Spleen (tissue), 11 donors: ENCODE data around the gene TRPV4. TPM values are rescaled to one million over a fixed set of nuclear protein-coding genes. Genes with fewer than 3 reads are reported as not detected.

Source experiments
- DNase-seq: peaks from one replicate; pipeline ENCODE4 v3.0.0-alpha.2; 2020
- H3K27ac ChIP-seq, 8 donors: fragments of 200-600 bp; sonication (generic) in 7 of 8; 1 replicate in 4 of 8; 2 replicates in 4 of 8; pipeline versions ENCODE4 v1.5.0 to v1.8.0; 2016 to 2021; ENCODE audit warnings: inconsistent platforms in 4 of 8, mild to moderate bottlenecking in 4 of 8, moderate library complexity in 1 of 8
- H3K27me3 ChIP-seq, 7 donors: fragments of 200-600 bp; sonication (generic) in 6 of 7; replicated peaks in 1 of 7; 1 replicate in 4 of 7; 2 replicates in 3 of 7; pipeline versions ENCODE4 v1.5.0 to v1.8.0; 2016 to 2021; ENCODE audit warnings: inconsistent platforms in 3 of 7, mild to moderate bottlenecking in 1 of 7
- H3K36me3 ChIP-seq, 6 donors: fragments of 200-600 bp; sonication (generic) in 5 of 6; 1 replicate in 4 of 6; 2 replicates in 2 of 6; pipeline versions ENCODE4 v1.5.0 to v1.8.0; 2016 to 2021; ENCODE audit warnings: inconsistent platforms in 2 of 6
- H3K4me1 ChIP-seq, 6 donors: fragments of 200-600 bp; sonication (generic) in 5 of 6; 1 replicate in 3 of 6; 2 replicates in 3 of 6; pipeline versions ENCODE4 v1.5.0 to v1.8.0; 2016 to 2021; ENCODE audit warnings: inconsistent platforms in 3 of 6
- H3K4me3 ChIP-seq, 8 donors: fragments of 200-600 bp; sonication (generic) in 7 of 8; 1 replicate in 4 of 8; 2 replicates in 4 of 8; pipeline versions ENCODE4 v1.5.0 to v1.8.0; 2016 to 2021; ENCODE audit warnings: inconsistent platforms in 4 of 8, mild to moderate bottlenecking in 4 of 8, moderate library complexity in 2 of 8
- H3K9me3 ChIP-seq, 8 donors: fragments of 200-600 bp; sonication (generic) in 7 of 8; 1 replicate in 4 of 8; 2 replicates in 4 of 8; pipeline versions ENCODE4 v1.5.0 to v1.8.0; 2016 to 2021; ENCODE audit warnings: inconsistent platforms in 4 of 8
- POLR2A ChIP-seq, 3 donors: fragments of 450-650 bp; IDR thresholded peaks; one replicate each; pipeline ENCODE4 v1.5.1; 2017; ENCODE audit warnings: antibody characterized with exemption in 3 of 3, mild to moderate bottlenecking in 1 of 3
- POLR2AphosphoS5 ChIP-seq, 3 donors: sonication (generic); formaldehyde crosslinking; IDR thresholded peaks; one replicate each; pipeline ENCODE4 v1.5.1; 2017; ENCODE audit warnings: antibody characterized with exemption in 3 of 3
- WGBS, 5 donors: extraction: QIAGEN DNeasy Blood & Tissue Kit in 3 of 5; methylation state at CpG; one replicate each; pipeline versions ENCODE4 v1.1.5 to v1.1.7; 2013 to 2018; 5-methylcytosine and 5-hydroxymethylcytosine counted together
- intact Hi-C: fragments of 100-400 bp; cut with DNase I; formaldehyde crosslinking; loops from one replicate; pipeline ENCODE4 v1.15.0; 2023; ENCODE audit warnings: low total_unique reads
- polyA plus RNA-seq, 3 donors: library from polyadenylated mRNA; stranded (reverse); fragments of 200-250 nt; gene quantifications; one replicate each; pipeline ENCODE4 v1.2.1, GENCODE V29; 2013
- total RNA-seq, 7 donors: library from RNA; depleted of rRNA in 3 of 7; stranded (reverse); fragments of >200 nt in 3 of 7; fragmentation: NEBNext Ultra II Directional in 4 of 7; extraction: Animal tissue kit (Norgen Biotek cat#: 25700) in 4 of 7; gene quantifications; one replicate each; pipeline versions ENCODE4 v1.1.0 to v1.2.1, GENCODE V29; 2016 to 2021
- TF ChIP-seq, protein P1 (sequence below), 11 experiments: fragments of 200-600 bp in 7 of 11; fragments of 450-650 bp in 4 of 11; sonication (generic) in 4 of 11; IDR thresholded peaks in 8 of 11; conservative IDR thresholded peaks in 3 of 11; 1 replicate in 7 of 11; 2 replicates in 4 of 11; pipeline versions ENCODE4 v1.4.0 to v1.8.0; 2016 to 2021; ENCODE audit warnings: antibody characterized with exemption in 11 of 11, inconsistent platforms in 4 of 11, mild to moderate bottlenecking in 1 of 11
- donor health status: healthy with polysubstance abuse.
- donor health status: DM: no; HTN: no; CAD: no; lungs with moderate emphysema.
- donor health status: DM: no; HTN: no; CAD: no.
- donor health status: Bipolar disorder and iron deficiency.
- donor health status: healthy.
- donor health status: DM: no; HTN: no; CAD: no.
- donor health status: DM: yes; HTN: yes; CAD: no.

TRPV4 gene
- total and polyA plus RNA-seq, 10 donors, result 0.49 to 8.0 (median 4.4) TPM

DNA sequence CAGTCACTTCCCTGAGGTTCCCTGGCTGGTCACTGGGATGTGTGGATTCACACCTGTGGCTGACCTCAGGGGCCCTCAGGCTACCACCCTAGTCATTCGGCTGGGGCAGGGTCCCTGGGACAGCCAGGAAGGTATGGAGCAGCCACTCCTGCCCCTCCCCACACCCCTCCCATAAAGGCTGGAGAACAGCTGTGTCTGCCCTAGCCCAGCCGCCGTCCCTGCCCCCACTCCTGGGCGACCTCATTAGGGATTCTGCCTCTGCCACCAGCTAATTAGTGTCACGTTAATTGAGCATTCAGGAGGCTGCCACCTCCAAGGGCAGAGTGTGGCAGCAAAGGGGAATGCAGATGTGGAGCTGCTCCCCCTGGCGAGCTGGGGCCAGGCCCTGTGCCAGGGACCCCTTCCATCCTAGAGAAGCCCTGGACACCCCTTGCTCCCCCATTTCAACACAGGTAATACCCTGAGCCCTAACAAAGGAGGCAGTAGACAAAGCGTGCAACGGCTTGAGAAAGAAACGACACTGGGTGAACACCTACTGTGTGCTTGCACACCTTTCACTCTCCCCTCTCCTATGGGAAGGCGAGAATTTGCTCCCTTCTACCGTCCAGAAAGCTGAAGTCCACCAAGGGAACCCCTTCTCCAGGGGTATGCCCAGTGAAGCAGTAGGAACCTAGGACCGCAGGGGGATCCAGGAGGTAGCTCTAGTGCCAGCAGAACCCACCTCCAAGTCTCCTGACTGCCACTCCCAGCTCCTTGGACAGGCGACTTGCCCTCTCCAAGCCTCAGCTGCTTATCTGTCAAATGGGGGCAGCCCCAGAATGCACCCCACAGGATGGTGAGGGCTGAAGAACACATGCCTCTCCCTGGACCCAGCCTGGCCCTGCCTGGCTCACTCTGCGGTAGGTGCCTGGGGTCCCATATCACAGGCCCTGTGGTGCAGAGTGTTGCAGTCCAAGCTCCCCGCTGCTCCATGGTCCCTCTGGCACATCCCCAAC, 74.5 kb downstream of the TRPV4 start:
- Histone ChIP-seq H3K27ac (no peak overlapping the region), H3K27me3 (no peaks in the 10 kb centered on the region), H3K36me3 (no peaks in the 10 kb centered on the region), H3K9me3 (peaks cover 4 to 35% (median 30%) of the 10 kb centered on the region in 8 donors), H3K4me3 (no peak overlapping the region), H3K4me1 (peaks cover 0 to 58% (median 27%) of the 10 kb centered on the region in 6 donors)
- 71 to 89% (median 82%) methylated on average over 11 to 15 of the region's 15 CpGs for WGBS, 5 donors
- TF ChIP-seq POLR2A (IDR thresholded peaks at IDR 0.05) (no peak), POLR2AphosphoS5 (IDR thresholded peaks at IDR 0.05) (no peak)
- TF ChIP-seq, protein P1, sequence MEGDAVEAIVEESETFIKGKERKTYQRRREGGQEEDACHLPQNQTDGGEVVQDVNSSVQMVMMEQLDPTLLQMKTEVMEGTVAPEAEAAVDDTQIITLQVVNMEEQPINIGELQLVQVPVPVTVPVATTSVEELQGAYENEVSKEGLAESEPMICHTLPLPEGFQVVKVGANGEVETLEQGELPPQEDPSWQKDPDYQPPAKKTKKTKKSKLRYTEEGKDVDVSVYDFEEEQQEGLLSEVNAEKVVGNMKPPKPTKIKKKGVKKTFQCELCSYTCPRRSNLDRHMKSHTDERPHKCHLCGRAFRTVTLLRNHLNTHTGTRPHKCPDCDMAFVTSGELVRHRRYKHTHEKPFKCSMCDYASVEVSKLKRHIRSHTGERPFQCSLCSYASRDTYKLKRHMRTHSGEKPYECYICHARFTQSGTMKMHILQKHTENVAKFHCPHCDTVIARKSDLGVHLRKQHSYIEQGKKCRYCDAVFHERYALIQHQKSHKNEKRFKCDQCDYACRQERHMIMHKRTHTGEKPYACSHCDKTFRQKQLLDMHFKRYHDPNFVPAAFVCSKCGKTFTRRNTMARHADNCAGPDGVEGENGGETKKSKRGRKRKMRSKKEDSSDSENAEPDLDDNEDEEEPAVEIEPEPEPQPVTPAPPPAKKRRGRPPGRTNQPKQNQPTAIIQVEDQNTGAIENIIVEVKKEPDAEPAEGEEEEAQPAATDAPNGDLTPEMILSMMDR (IDR thresholded peaks at IDR 0.05 in 8 of 11, conservative IDR thresholded peaks at IDR 0.05 in 3 of 11), result no peak
- DNase-seq, result no peak
- intact Hi-C loops, result no loop called here

DNA sequence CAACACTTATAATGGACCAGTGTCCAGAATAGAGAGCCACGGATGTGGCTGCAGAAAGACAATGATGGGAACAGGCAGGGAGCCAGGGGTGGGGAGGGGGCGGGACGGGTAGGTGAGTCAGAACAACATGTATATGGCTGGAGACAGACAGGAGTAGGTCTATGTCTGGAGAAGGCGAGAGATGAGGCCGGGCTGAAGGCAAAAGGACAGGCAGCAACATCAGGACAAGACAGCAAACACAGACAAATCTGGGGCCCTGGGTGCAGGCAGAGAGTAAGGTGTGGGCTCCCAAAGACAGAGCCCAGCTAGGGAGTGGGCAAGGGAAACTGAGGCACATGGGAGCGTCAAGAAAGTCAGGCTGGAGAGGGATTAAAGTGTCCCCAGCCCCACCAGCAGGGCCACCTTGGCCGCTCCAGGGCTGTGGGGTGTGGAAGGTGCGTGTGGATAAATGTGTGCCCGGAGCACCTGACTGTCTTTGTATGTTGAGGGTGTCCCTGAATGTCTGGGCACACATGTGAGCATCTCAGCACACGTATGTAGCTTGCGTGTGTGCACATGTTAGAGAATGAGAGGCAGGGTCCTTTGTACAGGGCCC, 75.4 kb downstream of the TRPV4 start:
- 85 to 94% (median 93%) methylated on average over 11 of the region's 11 CpGs for WGBS, 5 donors
- no peaks in the 10 kb centered on the region for H3K36me3 ChIP-seq
- DNase-seq, result no peak
- no peak overlapping the region for H3K4me3 ChIP-seq
- intact Hi-C loops, result no loop called here
- peaks cover 0 to 64% (median 25%) of the 10 kb centered on the region in 6 donors for H3K4me1 ChIP-seq
- no peaks in the 10 kb centered on the region for H3K27me3 ChIP-seq
- no peak overlapping the region for H3K27ac ChIP-seq
- no peak for TF ChIP-seq POLR2AphosphoS5 (IDR thresholded peaks at IDR 0.05)
- TF ChIP-seq, protein P1 (IDR thresholded peaks at IDR 0.05 in 8 of 11, conservative IDR thresholded peaks at IDR 0.05 in 3 of 11), result no peak
- TF ChIP-seq POLR2A (IDR thresholded peaks at IDR 0.05), result no peak
- peaks cover 4 to 26% (median 21%) of the 10 kb centered on the region in 8 donors for H3K9me3 ChIP-seq

DNA sequence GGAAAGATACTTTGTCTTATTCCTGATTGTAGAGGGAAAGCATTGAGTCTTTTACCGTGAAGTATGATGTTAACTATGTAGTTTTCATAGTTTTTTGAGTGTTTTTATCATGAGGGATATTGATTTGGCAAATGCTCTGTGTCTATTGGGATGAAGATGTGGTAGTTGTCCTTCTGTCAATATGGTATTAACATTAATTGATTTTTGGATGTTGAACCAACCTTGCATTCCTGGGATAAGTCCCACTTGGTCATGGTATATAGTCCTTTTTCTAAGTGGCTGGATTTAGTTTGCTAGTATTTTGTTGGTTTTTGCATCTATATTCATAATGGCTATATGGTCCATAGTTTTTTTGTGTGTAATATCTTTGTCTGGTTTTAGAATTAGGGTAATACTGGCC, 76.7 kb downstream of the TRPV4 start:
- no peak overlapping the region for H3K4me3 ChIP-seq
- intact Hi-C loops, result no loop called here
- 89 to 100% (median 92%) methylated on average over 1 of the region's 1 CpG for WGBS, 5 donors
- TF ChIP-seq, protein P1 (IDR thresholded peaks at IDR 0.05 in 8 of 11, conservative IDR thresholded peaks at IDR 0.05 in 3 of 11), result no peak
- TF ChIP-seq POLR2A (IDR thresholded peaks at IDR 0.05), result no peak
- TF ChIP-seq POLR2AphosphoS5 (IDR thresholded peaks at IDR 0.05), result no peak
- H3K9me3 ChIP-seq, result peaks cover 4 to 26% (median 21%) of the 10 kb centered on the region in 8 donors
- H3K36me3 ChIP-seq, result no peaks in the 10 kb centered on the region
- H3K27ac ChIP-seq, result no peak overlapping the region
- no peak for DNase-seq
- no peaks in the 10 kb centered on the region for H3K27me3 ChIP-seq
- peaks cover 0 to 63% (median 24%) of the 10 kb centered on the region in 6 donors for H3K4me1 ChIP-seq

DNA sequence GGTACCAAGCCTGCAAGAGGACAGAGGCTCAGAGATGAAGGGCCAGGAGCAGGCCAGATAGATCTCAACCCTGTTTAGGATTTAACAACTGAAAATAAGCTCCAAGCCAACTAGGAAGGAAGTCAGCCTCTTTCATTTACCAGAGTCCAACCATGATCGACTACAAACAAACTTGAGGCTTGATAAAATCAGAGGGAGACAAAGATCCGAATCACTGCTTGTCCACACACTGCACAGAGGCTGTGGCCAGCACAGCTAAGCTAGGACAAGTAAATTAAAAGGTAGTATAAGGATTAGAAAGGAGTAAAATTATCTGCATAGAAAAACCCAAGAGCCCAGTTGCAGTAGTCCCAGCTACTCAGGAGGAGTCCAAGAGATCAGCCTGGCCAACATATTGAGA, 79.2 kb downstream of the TRPV4 start:
- peak overlapping the region in 5 of 8 donors; percentile 17 to 71 (median 61) for H3K27ac ChIP-seq
- DNase-seq, result no peak
- no peaks in the 10 kb centered on the region for H3K36me3 ChIP-seq
- no peaks in the 10 kb centered on the region for H3K27me3 ChIP-seq
- H3K9me3 ChIP-seq, result peaks cover 4 to 26% (median 21%) of the 10 kb centered on the region in 8 donors
- H3K4me1 ChIP-seq, result peaks cover 0 to 45% (median 9%) of the 10 kb centered on the region in 6 donors
- intact Hi-C loops, result no loop called here
- TF ChIP-seq, protein P1 (IDR thresholded peaks at IDR 0.05 in 8 of 11, conservative IDR thresholded peaks at IDR 0.05 in 3 of 11), result no peak
- TF ChIP-seq POLR2A (IDR thresholded peaks at IDR 0.05) (no peak), POLR2AphosphoS5 (IDR thresholded peaks at IDR 0.05) (no peak)
- WGBS, 5 donors, result 23 to 39% (median 32%) methylated on average over 2 of the region's 2 CpGs
- H3K4me3 ChIP-seq, result no peak overlapping the region
